HG03025 (cell line): ENCODE measurements around the gene STRIP1.

ENCODE experiments used
- ATAC-seq: cut with Tn5 transposase; IDR thresholded peaks from one replicate; pipeline ENCODE4 v1.9.1; 2021; ENCODE audit warnings: mild to moderate bottlenecking, moderate library complexity; ENCODE audit not compliant: unreplicated experiment, low FRiP score

Gene STRIP1

DNA sequence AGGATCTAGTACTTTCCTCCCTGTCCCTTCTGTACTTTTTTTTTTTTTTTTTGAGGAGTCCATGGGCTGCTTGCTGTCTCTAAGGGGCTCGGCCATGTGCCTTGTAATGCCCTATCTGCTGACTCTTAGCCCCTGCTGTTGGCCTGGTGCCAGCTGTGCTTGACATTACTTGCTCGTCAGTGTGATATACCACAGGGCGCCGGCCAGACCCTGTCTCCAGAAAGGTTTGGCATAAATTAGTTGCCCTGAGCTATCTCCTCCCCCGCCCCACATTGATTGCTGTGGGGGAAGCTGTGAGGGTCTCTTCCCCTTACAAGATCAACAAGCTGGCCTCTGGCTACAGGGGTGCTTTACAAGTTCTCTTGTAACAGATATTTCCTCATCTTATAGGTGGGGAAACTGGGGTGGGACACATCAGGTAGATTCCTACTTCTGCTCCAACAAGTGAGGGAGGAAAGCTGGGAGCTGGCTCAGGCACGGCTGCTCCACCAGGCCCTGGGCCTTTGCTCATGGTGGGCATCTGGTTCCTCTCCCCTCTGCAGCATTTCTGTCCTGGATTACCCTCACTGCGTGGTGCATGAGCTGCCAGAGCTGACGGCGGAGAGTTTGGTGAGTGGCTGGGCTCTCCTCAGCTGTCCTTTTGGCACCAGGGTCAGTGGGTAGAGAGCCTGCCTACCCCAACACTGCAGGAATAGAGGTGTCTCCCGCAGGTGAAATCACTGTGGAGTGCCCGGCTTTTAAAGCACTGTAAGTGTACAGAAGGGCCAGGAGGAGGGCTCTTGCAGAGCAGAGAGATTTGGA lies 15.6 kb downstream of the STRIP1 start:
- ATAC-seq, result no peak

DNA sequence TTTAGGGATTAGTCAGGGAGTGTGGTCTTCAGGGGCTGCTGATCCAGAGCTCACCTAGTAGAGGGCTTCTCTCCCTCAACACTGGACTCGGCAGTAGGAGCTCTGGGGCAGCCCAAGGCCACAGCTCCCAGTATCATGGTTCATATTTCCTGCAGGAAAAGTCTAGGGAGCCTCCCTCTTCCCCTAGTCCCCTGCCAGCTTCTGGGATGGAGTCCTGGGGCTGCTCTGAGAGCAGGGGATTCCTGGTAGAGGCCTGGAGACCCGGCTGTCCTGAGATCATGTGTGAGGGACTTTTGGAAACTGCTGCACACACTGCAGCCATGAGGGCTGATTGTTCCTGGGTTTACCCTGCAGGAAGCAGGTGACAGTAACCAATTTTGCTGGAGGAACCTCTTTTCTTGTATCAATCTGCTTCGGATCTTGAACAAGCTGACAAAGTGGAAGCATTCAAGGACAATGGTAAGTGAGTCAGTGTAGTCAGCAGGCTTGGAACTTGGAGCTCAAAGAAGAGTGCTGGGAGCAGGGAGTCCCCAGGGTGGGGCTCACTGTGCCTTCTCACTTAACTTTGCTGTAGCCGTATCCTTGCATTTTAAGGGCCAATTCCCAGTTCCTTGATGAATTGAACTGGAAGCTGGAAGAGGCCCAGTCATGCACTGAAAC lies 16.3 kb downstream of the STRIP1 start:
- no peak for ATAC-seq

DNA sequence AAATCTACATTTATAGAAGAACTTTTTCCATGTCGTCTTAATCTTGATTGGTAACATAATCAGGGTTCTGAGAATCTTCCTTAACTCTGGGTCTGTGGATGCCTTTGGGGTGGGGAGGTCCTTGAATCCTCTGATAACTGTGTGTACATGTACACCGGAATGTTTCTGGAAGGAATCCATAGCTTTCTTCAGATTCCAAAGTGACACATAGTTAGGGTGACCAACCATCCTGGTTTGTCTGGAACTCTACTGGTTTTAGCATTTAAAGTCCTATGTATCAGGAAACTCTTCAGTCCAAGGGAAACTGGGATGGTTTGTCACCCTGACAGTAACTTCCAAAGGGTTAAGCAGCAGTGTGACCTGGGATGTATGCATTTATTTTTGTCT lies 16.8 kb downstream of the STRIP1 start:
- ATAC-seq, result no peak

DNA sequence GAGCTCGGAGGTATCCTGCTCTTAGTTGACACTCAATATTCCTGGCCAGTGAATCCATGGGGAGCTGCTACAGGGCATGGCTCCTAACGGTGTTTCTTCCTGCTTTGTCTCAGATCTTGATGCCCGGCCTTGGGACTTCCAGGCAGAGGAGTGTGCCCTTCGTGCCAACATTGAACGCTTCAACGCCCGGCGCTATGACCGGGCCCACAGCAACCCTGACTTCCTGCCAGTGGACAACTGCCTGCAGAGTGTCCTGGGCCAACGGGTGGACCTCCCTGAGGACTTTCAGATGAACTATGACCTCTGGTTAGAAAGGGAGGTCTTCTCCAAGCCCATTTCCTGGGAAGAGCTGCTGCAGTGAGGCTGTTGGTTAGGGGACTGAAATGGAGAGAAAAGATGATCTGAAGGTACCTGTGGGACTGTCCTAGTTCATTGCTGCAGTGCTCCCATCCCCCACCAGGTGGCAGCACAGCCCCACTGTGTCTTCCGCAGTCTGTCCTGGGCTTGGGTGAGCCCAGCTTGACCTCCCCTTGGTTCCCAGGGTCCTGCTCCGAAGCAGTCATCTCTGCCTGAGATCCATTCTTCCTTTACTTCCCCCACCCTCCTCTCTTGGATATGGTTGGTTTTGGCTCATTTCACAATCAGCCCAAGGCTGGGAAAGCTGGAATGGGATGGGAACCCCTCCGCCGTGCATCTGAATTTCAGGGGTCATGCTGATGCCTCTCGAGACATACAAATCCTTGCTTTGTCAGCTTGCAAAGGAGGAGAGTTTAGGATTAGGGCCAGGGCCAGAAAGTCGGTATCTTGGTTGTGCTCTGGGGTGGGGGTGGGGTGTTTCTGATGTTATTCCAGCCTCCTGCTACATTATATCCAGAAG lies 19.4 kb downstream of the STRIP1 start:
- no peak for ATAC-seq

DNA sequence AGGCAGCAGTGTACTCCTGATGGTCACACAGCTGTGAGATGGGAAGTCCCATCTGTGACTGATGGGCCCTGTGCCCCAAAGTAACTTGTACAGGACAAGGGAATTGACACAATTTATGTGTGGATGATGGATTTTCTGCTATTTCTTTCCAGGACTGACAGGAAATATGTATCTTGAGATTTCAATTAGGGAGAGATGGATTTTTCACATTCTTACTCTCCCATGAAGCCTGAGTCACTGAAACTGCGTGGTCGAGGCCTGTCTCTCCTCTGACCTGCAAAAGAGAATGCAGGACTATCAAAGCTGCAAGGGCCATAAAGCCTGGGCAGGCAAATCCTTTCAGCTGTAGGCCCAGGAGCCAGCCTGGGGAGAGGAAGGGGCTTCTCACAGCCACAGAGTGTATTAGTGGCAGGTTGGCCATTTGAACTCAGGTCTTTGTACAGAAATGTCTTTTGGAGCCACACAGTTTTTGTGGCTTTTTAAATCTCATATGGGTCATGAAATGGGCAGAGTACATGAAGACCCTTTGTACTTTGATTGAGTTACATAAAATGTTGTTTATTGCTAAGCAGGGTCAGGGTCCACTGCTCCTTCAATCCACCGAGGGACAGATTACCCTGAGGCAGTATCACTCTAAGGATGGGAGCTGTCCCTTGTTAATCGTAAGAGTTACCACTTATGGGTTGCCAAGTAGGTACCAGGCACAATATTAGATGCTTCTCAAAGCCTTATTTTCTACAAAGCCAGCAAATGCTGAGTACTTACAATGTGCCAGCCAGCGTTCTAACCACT lies 21.3 kb downstream of the STRIP1 start:
- no peak for ATAC-seq

DNA sequence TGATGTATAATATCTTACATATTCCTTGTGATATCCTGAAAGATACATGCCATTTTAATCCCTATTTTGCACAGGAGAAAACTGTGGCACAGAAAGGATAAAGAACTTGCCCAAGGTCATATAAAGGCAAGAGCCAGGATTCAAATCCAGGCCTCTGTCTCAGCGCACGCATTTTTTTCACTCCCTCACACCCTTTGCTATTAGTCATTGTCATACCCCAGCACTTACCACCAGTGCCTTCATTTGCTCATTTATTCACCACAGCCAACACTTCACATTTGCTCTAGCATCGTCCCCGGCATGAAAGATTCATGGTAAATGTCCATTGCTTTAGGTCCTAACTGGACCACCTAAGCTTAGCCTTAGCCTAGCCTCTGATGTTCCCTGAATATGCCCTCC lies 21.9 kb downstream of the STRIP1 start:
- no peak for ATAC-seq

DNA sequence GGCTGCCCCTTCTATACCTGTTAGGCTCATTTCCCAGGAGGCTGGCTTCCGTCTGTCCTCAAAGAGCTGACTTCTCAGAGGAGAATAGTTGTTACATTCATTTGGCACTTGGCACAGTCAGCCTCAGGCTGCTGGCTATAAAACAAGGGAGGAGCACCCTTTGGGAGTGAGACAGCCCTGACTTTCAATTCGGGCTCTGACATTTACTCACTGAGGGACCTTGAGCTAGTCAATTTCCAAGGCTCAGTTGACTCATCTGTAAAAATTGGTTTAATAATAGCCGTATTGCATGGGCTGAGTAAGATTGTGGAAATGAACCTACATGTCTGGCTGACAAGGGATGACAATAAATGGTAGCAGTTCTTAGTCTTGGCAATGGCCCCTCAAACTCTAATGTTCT lies 22.4 kb downstream of the STRIP1 start:
- no peak for ATAC-seq

DNA sequence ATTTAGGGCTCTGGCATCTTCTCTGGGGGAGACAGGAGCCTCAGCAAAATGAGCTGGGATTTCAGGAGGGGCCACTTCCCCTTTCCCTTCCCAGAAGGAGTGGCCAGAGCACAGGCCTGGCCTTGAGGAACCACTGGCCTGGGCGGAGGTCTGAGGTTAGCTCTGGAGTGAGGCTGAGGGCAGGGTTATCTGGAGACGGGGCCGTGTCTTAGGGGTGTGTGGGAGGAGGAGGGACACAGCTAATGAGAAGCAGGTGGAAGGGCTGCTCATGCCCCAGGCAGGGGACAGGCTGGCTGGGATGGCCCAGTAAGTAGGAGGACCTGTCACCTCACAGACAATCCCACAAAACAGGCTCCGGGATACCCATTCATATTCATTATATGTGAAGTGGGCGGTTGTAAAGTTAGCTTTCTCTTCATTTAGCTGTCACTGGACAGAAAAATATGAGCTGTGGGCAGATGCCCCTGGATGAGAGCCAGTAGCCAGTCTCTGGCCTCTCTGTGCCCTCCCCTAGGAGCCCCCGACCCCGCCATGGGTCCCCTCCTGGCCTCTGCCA lies 23.6 kb downstream of the STRIP1 start:
- no peak for ATAC-seq

DNA sequence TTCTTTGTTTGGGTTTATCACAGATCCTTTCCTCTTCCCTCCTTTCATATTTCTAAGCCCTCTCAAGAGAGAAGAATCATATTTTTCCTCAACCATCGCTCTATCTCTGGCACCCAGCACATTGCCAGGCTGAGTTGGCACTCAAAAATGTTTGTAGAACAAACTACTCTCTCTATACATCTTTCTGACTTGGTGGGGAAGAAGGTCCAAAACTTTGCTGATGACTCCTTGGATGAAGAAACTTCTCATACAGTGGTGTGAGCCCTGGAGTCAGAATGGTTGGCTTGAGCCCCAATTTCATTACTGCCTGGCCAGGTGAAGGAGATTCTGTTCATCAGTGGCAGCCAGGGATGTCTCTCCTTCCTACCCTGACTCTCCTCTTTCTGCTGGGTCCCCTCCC lies 24.2 kb downstream of the STRIP1 start:
- no peak for ATAC-seq

DNA sequence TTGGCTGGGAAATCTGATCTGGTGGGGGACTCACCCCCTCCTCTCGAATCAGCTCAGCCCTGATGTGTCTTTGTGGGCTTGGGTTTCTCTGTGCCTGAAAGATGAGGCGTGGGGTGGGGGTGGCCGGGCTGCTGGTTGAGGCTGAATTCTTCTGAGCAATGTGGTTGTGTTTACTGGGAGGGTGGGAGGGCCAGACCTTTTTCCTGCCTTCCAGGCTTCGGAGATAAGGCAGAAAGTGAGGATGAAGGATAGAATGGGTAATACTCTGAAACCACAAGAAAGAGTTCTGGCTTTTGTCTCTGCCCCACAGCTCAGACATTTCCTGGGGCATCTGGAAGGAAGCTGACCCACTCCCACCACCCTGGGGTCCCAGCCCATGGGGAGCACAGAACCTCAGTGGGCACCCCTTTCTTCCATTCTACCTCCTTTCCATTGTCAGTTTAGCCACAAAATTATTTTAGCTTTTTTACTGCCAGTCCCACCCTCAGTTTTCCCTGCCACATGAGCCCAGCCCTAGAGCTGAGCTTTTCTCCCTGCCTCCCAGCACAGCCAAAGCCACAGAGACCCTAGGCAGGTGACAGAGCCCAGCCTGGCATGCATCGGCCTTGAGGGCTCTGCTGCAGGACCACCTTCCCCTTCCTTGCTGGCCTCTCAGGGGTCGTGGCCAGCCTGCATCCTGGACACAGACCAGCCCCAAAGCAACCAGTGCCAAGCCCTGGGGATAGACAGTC lies 24.9 kb downstream of the STRIP1 start:
- ATAC-seq, result no peak

DNA sequence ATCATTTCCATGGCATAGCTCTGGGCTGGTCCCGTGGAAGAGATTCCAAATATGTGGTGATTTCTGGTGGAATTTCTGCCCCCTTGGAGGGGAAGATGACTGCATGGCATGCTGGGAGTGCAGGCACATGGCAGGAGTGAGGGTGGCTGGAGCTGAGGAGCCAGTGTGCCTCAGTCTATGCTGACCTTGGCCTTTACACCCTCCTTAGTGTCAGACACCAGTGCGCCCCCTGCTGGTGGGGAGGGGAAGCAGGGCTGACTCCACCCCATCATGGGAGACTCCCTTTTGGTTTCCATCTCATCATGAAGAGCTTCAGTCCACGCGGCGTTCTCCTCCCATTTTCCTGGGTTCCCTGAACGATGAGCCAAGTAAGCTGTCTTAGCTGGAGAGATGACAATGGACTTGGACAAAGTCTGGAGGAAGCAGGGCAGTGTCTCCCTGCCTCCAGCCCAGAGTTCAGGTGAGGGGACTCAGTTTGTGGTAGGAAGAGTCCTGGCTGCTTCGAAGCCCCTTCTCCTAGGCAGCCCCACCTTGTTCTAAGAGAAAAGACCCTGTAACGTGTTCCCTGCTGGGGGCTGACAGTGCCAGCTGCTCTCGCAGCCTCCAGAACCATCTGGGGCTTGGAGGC lies 25.7 kb downstream of the STRIP1 start:
- no peak for ATAC-seq

DNA sequence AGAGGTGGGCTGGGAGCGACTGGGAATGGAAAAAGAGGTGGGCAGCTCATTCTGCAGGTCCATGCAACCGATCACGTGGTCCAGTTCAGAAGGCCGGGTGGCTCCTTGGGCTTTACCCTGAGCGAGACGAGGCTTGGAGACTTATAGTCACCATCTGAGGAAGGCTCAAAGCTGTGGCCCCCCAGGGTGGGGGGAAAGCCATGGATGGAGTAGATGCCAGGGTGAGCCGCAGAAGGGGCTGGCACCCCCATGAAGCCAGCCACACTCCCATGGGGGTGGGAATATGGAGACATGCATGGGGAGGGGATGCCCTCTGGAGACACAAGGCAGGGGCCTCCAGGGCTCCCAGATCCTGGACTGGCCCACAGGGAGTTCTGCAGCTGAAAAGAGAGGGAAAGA lies 26.2 kb downstream of the STRIP1 start:
- no peak for ATAC-seq

DNA sequence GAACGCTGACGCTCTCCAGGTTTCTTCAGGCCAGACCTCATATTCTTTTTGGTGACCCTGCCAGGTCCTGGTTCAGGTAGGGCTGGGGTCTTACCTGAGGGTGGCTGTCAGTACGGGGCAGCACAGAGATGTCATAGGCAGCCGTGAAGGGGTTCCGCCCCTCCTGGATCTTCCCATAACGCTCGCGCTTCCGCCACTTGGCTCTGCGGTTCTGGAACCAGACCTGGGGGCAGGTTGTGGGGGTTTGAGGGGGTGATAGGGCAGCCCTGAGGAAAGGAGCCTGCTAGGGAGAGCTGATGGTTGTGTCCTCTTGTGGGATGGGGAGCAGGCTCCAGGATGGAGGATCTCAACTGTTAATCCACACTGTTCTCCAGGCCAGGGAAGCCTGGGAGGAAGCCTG lies 26.9 kb downstream of the STRIP1 start:
- no peak for ATAC-seq

DNA sequence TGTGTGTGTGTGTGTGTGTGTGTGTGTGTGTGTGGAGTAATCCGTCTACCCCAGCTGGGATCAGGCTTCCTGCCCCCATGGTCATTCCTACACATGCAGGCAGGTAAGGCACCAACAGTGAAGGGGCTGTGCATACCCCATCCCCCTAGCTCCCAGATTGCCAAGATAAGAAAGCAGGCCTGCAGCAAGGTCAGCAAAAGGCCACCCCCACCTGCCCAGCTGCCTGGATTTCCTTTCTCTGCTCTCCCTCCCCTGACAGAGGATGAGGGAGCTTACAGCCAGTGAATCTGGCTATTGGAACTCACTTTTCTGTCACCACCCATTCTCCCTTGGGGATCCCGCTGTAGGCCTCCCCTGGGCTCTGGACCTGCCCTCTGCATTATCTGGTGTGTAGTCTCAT lies 28.2 kb downstream of the STRIP1 start:
- ATAC-seq, result no peak

DNA sequence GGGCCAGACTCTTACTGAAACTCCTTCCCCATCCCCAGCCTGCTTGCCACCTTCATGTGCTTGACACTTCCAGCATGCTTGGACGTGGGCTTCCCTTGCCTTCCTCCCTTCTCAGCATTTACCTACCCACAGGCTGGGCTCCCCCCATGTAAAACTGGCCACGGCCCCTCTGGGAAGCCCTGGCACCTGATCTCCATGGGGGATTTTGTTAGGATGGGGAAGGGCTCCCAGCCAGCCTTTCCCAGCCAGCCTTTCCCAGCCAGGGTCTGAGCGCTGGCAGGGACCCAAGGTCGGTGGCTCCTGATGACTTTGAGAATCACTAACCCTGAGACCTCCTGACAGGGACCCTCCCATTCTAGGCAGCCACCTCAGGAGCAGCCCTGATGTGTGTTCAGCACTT lies 29.4 kb downstream of the STRIP1 start:
- no peak for ATAC-seq

DNA sequence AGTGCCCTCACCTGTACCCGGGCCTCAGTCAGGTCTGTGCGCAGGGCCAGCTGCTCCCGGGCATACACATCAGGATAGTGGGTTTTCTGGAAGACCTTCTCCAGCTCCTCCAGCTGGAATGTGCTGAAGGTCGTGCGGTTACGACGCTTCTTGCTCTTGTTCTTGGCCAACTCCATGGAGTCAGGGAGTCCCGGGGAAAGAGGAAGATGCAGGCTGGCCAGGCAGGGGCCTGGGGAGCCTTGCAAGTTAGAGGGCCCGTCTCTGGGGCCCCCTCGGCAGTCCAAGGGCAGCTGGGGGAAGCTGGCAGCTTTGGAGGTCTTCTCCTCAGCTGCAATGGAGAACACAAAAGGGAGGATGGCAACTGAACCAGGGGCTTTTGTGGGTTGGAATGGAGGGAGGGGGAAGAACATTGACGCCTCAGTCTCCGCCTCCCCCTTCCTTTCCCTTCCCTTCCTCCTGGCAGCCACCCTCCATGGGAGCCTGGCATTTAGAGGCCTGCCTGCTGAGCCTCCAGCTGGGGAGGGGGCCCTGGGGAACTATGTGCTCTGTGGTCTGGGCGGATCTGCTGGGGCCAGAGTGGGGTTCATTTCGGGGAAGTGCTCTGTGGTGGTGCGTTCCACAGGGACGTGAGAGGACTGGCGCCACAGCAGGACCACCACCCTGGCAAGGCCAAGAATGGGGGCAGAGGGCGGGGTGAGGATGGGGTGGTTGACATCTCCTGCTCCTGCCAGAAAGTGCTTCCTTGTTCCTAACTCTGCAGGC lies 30.3 kb downstream of the STRIP1 start:
- ATAC-seq, result no peak

DNA sequence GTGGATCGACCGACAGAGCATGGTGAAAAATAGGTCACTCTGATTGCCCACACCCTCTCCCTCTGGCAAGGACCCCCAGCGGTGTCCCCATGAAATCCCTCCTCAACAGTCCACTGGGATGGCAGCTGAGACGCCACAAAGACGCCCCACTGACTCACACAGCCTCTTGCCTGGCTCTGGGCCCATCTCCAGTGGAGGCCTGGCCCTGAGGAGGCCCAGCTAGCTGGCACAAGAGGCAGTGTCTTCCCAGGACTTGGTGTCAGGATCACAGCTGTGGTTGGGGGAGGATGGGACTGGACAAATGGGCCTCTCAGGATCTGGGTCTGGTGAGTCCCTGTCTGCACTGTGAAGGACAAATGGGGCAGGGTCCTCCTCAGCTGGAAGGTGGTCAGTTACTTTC lies 31.4 kb downstream of the STRIP1 start:
- ATAC-seq, result no peak

DNA sequence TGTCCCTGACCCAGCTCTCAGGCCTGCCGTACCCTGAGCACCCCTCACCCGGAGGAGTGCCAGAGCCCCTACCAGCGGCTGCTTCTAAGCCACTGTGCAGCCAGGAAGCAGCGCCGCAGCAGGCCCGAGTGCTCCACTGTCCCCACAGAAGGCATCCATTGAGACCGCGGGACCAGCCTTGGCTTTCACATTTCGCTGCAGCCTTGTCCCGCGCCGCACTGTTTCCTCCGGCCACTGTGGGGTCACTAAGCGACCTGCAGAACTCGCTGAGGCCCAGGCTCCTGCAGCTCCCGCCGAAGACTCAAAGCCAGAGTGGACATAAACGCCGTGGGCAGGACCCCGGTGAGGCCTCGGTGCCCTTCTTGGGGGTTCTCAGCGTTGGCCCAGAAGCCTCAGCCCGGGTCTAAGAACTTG lies 33.1 kb downstream of the STRIP1 start:
- ATAC-seq, result no peak
